WTC11 (cell line): Measurements from ENCODE around the gene CRB1.

Experiments used
- FOXP4 ChIP-seq: sonication (generic); formaldehyde crosslinking; IDR thresholded peaks from 2 replicates; pipeline ENCODE4 v1.8.0; 2022; ENCODE audit warnings: mild to moderate bottlenecking, missing genetic modification reagents
- USF2 ChIP-seq: sonication (generic); formaldehyde crosslinking; IDR thresholded peaks from 2 replicates; pipeline ENCODE4 v1.8.1; 2023; ENCODE audit warnings: mild to moderate bottlenecking, missing genetic modification reagents, moderate library complexity
- TF ChIP-seq, protein P1 (sequence below): fragments of 200-600 bp; IDR thresholded peaks from 2 replicates; pipeline ENCODE4 v1.8.0; 2022; ENCODE audit warnings: antibody characterized with exemption
- TF ChIP-seq, protein P2 (sequence below): sonication (generic); formaldehyde crosslinking; conservative IDR thresholded peaks from 2 replicates; pipeline ENCODE4 v1.8.1; 2022; ENCODE audit warnings: mild to moderate bottlenecking, missing genetic modification reagents
- TF ChIP-seq, protein P3 (sequence below): sonication (generic); formaldehyde crosslinking; IDR thresholded peaks from 2 replicates; pipeline ENCODE4 v1.8.0; 2023; ENCODE audit warnings: mild to moderate bottlenecking, missing genetic modification reagents

DNA sequence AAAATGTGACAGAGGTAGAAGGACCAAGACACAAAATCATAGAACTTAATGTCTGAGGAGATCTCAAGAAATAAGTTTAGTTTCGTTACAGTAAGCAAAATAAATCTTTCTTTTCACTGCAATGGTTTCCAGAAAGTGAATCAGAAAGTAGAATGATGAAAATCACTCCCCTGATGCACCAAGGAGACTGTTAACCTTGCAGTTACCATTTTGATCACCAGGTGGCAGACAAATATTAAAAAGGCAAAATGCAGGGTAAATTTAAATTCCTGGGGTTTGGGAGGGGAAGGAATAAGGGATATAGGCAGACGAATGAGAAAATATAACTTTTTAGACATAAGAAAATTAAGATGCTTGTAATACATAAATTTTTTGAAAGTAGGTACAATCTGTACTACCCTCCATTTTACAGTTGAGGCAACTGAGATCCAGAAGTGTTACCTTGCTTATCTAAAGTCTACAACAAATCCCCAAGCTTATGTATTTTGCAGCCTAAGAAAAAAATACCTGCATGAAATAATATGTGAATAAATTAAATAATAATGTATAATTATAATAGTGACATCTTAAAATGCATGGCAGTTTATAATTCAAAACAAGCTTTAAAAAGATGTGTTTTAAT, 253.2 kb downstream of the CRB1 start:
- TF ChIP-seq, protein P1, sequence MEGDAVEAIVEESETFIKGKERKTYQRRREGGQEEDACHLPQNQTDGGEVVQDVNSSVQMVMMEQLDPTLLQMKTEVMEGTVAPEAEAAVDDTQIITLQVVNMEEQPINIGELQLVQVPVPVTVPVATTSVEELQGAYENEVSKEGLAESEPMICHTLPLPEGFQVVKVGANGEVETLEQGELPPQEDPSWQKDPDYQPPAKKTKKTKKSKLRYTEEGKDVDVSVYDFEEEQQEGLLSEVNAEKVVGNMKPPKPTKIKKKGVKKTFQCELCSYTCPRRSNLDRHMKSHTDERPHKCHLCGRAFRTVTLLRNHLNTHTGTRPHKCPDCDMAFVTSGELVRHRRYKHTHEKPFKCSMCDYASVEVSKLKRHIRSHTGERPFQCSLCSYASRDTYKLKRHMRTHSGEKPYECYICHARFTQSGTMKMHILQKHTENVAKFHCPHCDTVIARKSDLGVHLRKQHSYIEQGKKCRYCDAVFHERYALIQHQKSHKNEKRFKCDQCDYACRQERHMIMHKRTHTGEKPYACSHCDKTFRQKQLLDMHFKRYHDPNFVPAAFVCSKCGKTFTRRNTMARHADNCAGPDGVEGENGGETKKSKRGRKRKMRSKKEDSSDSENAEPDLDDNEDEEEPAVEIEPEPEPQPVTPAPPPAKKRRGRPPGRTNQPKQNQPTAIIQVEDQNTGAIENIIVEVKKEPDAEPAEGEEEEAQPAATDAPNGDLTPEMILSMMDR = peak; percentile 55
- TF ChIP-seq USF2 = no peak
- TF ChIP-seq, protein P2, sequence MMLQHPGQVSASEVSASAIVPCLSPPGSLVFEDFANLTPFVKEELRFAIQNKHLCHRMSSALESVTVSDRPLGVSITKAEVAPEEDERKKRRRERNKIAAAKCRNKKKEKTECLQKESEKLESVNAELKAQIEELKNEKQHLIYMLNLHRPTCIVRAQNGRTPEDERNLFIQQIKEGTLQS (CRISPR knock-in tag) = no peak
- TF ChIP-seq FOXP4 (CRISPR knock-in tag) = no peak
- TF ChIP-seq, protein P3, sequence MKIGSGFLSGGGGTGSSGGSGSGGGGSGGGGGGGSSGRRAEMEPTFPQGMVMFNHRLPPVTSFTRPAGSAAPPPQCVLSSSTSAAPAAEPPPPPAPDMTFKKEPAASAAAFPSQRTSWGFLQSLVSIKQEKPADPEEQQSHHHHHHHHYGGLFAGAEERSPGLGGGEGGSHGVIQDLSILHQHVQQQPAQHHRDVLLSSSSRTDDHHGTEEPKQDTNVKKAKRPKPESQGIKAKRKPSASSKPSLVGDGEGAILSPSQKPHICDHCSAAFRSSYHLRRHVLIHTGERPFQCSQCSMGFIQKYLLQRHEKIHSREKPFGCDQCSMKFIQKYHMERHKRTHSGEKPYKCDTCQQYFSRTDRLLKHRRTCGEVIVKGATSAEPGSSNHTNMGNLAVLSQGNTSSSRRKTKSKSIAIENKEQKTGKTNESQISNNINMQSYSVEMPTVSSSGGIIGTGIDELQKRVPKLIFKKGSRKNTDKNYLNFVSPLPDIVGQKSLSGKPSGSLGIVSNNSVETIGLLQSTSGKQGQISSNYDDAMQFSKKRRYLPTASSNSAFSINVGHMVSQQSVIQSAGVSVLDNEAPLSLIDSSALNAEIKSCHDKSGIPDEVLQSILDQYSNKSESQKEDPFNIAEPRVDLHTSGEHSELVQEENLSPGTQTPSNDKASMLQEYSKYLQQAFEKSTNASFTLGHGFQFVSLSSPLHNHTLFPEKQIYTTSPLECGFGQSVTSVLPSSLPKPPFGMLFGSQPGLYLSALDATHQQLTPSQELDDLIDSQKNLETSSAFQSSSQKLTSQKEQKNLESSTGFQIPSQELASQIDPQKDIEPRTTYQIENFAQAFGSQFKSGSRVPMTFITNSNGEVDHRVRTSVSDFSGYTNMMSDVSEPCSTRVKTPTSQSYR (CRISPR knock-in tag) = no peak
